ENCODE results near the gene OTP.

GRCh38 chr5:77641397-77641943 is 3.0 kb upstream of the OTP start:
- TF ChIP-seq, protein P1, sequence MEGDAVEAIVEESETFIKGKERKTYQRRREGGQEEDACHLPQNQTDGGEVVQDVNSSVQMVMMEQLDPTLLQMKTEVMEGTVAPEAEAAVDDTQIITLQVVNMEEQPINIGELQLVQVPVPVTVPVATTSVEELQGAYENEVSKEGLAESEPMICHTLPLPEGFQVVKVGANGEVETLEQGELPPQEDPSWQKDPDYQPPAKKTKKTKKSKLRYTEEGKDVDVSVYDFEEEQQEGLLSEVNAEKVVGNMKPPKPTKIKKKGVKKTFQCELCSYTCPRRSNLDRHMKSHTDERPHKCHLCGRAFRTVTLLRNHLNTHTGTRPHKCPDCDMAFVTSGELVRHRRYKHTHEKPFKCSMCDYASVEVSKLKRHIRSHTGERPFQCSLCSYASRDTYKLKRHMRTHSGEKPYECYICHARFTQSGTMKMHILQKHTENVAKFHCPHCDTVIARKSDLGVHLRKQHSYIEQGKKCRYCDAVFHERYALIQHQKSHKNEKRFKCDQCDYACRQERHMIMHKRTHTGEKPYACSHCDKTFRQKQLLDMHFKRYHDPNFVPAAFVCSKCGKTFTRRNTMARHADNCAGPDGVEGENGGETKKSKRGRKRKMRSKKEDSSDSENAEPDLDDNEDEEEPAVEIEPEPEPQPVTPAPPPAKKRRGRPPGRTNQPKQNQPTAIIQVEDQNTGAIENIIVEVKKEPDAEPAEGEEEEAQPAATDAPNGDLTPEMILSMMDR (IDR thresholded peaks at IDR 0.05), result no peak
- no peak for TF ChIP-seq POLR2A (IDR thresholded peaks at IDR 0.05)

All from prostate gland (tissue), 2 donors.